Cardiac fibroblast (primary cell): ENCODE measurements around the gene ARGLU1.

ENCODE experiments used
- DNase-seq, 2 donors: peaks; one replicate each; pipeline versions ENCODE4 v3.0.0 to v3.0.0-alpha.2; 2010; ENCODE audit warnings: low read depth in 2 of 2
- H3K4me3 ChIP-seq, 2 donors: replicated peaks in 1 of 2; 1 replicate in 1 of 2; 2 replicates in 1 of 2; pipeline ENCODE4 v1.5.1; 2011; ENCODE audit warnings: low read depth in 2 of 2, low read length in 2 of 2, mild to moderate bottlenecking in 2 of 2, moderate library complexity in 1 of 2
- CTCF ChIP-seq: IDR thresholded peaks from one replicate; pipeline ENCODE4 v1.5.1; 2011; ENCODE audit warnings: low read depth, mild to moderate bottlenecking, low read length, inconsistent platforms

The ARGLU1 gene

GRCh38 chr13:106530980-106531481, 36.9 kb downstream of the ARGLU1 start:
- DNase-seq, result no peak
- H3K4me3 ChIP-seq, result no peak overlapping the region
- no peak for TF ChIP-seq CTCF

- no peak for TF ChIP-seq CTCF
- H3K4me3 ChIP-seq, result no peak overlapping the region
- DNase-seq, result no peak
Observed at GRCh38 chr13:106530171-106530851, 37.6 kb downstream of the ARGLU1 start.

DNA sequence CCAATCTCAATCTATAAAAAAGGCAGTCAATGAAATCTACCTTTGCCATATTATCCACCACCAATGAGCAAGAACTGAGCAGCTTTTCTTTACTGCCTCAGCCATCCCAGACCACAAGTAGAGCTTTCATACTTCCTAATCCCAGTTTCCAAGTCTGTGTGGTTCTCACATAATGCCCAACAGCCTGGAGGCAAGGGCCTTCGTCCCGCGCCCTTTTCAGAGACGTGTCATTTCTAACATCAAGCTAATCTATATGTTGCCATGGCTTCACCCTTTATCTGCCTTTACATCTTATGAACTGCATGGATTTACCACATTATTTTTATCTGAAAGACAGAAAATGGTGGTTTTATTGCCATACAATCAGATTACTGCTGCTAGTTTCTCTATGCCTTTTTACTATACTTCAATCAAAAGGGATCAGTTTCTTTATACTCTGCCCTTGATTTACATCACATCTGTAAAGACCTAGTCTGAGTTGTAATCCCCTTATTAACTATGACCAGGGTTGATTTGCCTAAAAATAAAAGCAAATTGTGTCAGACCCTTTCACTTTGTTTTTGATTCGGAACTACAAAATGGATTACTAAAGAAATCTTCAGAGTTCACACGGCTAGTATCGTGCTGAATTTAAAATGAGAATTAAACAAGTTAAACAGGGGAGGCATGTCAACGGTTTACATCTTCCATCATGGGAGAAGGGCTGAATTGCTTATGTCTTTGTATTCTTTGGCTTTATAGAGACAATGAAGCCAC, 38.3 kb downstream of the ARGLU1 start:
- no peak for DNase-seq
- no peak for TF ChIP-seq CTCF
- no peak overlapping the region for H3K4me3 ChIP-seq

DNA sequence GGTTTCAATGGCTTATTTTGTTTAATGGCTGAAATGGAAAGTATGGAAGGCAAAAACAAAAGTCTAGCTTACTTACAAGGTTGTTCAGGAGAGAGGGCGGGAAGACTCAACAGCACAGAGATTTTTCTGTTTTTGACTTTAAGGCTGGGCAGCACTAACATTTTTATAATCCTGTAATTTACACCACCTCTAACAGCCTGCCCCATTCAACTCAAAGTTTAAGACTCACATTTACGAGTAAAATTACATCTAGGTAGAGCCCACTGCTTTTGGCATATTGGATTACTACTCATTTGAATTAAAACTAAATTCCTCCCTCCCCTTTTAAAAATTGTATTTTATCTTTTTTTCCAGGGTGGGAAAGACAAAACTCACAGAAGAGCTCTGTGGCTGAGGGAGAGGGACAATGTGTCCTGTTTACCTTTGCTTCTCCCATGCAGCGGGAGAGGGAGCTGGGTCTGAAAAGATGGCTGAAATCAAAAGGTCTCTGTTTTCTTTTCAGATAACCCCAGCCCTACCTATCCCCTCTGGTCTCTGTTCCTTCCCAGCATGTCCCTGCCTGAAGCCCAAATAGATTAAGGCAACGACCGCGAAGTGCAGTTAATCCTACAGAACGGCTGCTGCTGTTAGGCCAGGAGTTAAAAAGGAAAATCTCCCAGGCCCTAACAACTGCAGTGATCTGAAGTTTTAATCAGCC, 39.1 kb downstream of the ARGLU1 start:
- TF ChIP-seq CTCF, result no peak
- H3K4me3 ChIP-seq, result no peak overlapping the region
- DNase-seq, result no peak

DNA sequence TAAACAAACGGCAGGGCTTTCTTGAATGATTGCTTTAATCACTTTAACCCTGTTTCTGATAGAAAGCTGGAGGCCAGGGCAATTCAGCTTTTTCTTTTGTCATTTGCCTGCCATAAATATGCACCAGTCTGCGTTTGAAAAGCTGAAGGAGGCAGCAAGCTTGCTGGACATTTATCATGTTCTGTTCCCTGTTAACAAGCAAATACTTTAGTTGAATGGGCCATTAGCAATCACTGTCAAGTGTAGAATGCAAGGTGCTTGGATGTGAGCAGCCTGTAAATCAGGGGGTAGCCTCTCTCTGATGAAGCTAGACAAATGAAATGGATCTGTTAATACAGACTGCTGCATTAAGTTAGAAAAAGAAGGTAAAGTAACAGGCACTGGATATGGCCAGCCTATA, 40.1 kb downstream of the ARGLU1 start:
- no peak for TF ChIP-seq CTCF
- DNase-seq, result no peak
- H3K4me3 ChIP-seq, result no peak overlapping the region

DNA sequence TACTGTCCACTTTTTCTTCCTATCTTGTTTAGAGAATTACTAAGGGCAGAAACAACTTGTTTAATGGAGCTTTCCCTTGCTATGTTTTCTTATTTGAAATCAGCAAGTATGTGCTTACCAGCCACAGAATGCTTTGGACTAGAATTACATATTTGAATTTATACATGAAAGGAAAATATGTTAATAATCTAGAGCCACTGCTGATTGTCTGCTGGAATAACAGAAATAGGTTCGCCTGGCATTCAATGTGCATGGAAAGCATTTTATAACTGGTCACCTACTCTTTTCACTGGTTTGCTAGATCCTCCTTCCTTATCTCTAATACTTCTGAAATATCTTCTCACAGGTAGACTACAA, 40.5 kb downstream of the ARGLU1 start:
- H3K4me3 ChIP-seq, result no peak overlapping the region
- TF ChIP-seq CTCF, result no peak
- no peak for DNase-seq
